Body of pancreas (tissue), 4 donors: ENCODE data around the gene FBXO31. TPM values are rescaled to one million over a fixed set of nuclear protein-coding genes. Genes with fewer than 3 reads are reported as not detected.

Experiments used
- ATAC-seq: fragments of 150-250 bp; one replicate; pipeline ENCODE4 v1.9.1; 2016
- DNase-seq, 4 donors: peaks; one replicate each; pipeline ENCODE4 v3.0.0-alpha.2; 2019
- H3K27ac ChIP-seq, 4 donors: fragments of 200-600 bp; sonication (generic); 1 replicate in 3 of 4; 2 replicates in 1 of 4; pipeline versions ENCODE4 v1.5.1 to v1.6.1; 2016 to 2019; ENCODE audit warnings: mild to moderate bottlenecking in 1 of 4, mixed read lengths in 1 of 4, moderate library complexity in 1 of 4
- H3K27me3 ChIP-seq, 2 donors: fragments of 200-600 bp; sonication (generic); one replicate each; pipeline ENCODE4 v1.6.0; 2016; ENCODE audit warnings: mild to moderate bottlenecking in 1 of 2
- H3K36me3 ChIP-seq, 2 donors: fragments of 200-600 bp; sonication (generic); replicated peaks in 1 of 2; 2 replicates each; pipeline ENCODE4 v1.5.1; 2016; ENCODE audit warnings: low read depth in 2 of 2; ENCODE audit not compliant: insufficient read depth in 1 of 2
- H3K4me1 ChIP-seq: fragments of 200-600 bp; sonication (generic); one replicate; pipeline ENCODE4 v1.6.0; 2016
- H3K4me3 ChIP-seq, 2 donors: fragments of 200-600 bp; sonication (generic); 1 replicate in 1 of 2; 2 replicates in 1 of 2; pipeline ENCODE4 v1.5.1; 2016 to 2019
- H3K9me3 ChIP-seq, 3 donors: fragments of 200-600 bp; sonication (generic); 1 replicate in 2 of 3; 2 replicates in 1 of 3; pipeline ENCODE4 v1.5.1; 2016
- CTCF ChIP-seq, 7 experiments: fragments of 450-650 bp in 4 of 7; fragments of 200-600 bp in 3 of 7; sonication (generic) in 3 of 7; IDR thresholded peaks; one replicate each; pipeline ENCODE4 v1.5.1; 2016 to 2019; ENCODE audit warnings: antibody characterized with exemption in 7 of 7
- POLR2A ChIP-seq, 3 donors: fragments of 450-650 bp; IDR thresholded peaks; one replicate each; pipeline ENCODE4 v1.6.1; 2016; ENCODE audit warnings: antibody characterized with exemption in 3 of 3, mild to moderate bottlenecking in 2 of 3
- WGBS, 2 donors: methylation state at CpG; one replicate each; pipeline ENCODE4 v1.1.5; 2017; 5-methylcytosine and 5-hydroxymethylcytosine counted together
- intact Hi-C: fragments of 100-400 bp; cut with DNase I; formaldehyde crosslinking; loops from one replicate; pipeline ENCODE4 v1.15.1; 2023
- total RNA-seq, 2 donors: library from RNA; depleted of rRNA; stranded (reverse); fragments of >200 nt; gene quantifications; one replicate each; pipeline ENCODE4 v1.1.0, GENCODE V29; 2016

FBXO31 gene
- total RNA-seq, 2 donors from 2014 or later, result 35.5 to 46.8 TPM

- no peaks in the 10 kb centered on the region for H3K4me1 ChIP-seq
- DNase-seq, result no peak
- intact Hi-C loops, result no loop called here
- no peak overlapping the region for H3K27ac ChIP-seq
- H3K36me3 ChIP-seq, result peaks cover 19 to 39% of the 10 kb centered on the region in 2 donors
- WGBS, 2 donors, result 88 to 89% methylated on average over 17 to 31 of the region's 31 CpGs
- H3K9me3 ChIP-seq, result no peaks in the 10 kb centered on the region
- no peak for TF ChIP-seq CTCF (IDR thresholded peaks at IDR 0.05)
- ATAC-seq, result no peak
- H3K4me3 ChIP-seq, result no peak overlapping the region
- H3K27me3 ChIP-seq, result no peaks in the 10 kb centered on the region
Measured at GRCh38 chr16:87412371-87412995, 28.9 kb upstream of the FBXO31 start.

- Histone ChIP-seq H3K4me3 (no peak overlapping the region), H3K36me3 (peaks cover 19 to 39% of the 10 kb centered on the region in 2 donors), H3K9me3 (no peaks in the 10 kb centered on the region), H3K27ac (no peak overlapping the region), H3K27me3 (no peaks in the 10 kb centered on the region), H3K4me1 (no peaks in the 10 kb centered on the region)
- TF ChIP-seq CTCF (IDR thresholded peaks at IDR 0.05) (no peak), POLR2A (IDR thresholded peaks at IDR 0.05) (no peak)
- ATAC-seq (no peak), DNase-seq (peak in 1 of 4 donors; percentile 34)
- intact Hi-C loops, result no loop called here
- 88 to 91% methylated on average over 35 to 49 of the region's 49 CpGs for WGBS, 2 donors
Measured at GRCh38 chr16:87411375-87412271, 28.0 kb upstream of the FBXO31 start.

GRCh38 chr16:87410968-87411367 lies 27.4 kb upstream of the FBXO31 start:
- TF ChIP-seq CTCF (IDR thresholded peaks at IDR 0.05) (no peak), POLR2A (IDR thresholded peaks at IDR 0.05) (no peak)
- peaks cover 16 to 40% of the 10 kb centered on the region in 2 donors for H3K36me3 ChIP-seq
- no peaks in the 10 kb centered on the region for H3K9me3 ChIP-seq
- H3K4me3 ChIP-seq, result no peak overlapping the region
- no peaks in the 10 kb centered on the region for H3K27me3 ChIP-seq
- no peaks in the 10 kb centered on the region for H3K4me1 ChIP-seq
- WGBS, 2 donors, result 88 to 93% methylated on average over 13 to 14 of the region's 14 CpGs
- no peak for ATAC-seq
- no peak for DNase-seq
- intact Hi-C loops, result no loop called here
- no peak overlapping the region for H3K27ac ChIP-seq

- peaks cover 14 to 38% of the 10 kb centered on the region in 2 donors for H3K36me3 ChIP-seq
- intact Hi-C loops, result no loop called here
- no peaks in the 10 kb centered on the region for H3K9me3 ChIP-seq
- H3K27me3 ChIP-seq, result no peaks in the 10 kb centered on the region
- WGBS, 2 donors, result 92 to 93% methylated on average over 11 of the region's 11 CpGs
- no peak for TF ChIP-seq POLR2A (IDR thresholded peaks at IDR 0.05)
- no peak for TF ChIP-seq CTCF (IDR thresholded peaks at IDR 0.05)
- H3K27ac ChIP-seq, result no peak overlapping the region
- no peaks in the 10 kb centered on the region for H3K4me1 ChIP-seq
- ATAC-seq (no peak), DNase-seq (no peak)
- H3K4me3 ChIP-seq, result no peak overlapping the region
Measured at GRCh38 chr16:87410530-87410929, 27.0 kb upstream of the FBXO31 start.
